Astrocyte of the spinal cord (primary cell): ENCODE measurements around the gene PMVK.

Experiments used
- DNase-seq: peaks from one replicate; pipeline ENCODE4 v3.0.0; 2011; ENCODE audit warnings: low read depth, low spot score
- H3K4me3 ChIP-seq: 2 replicates; pipeline ENCODE4 v1.5.1; 2011; ENCODE audit warnings: low read depth, mild to moderate bottlenecking, low read length, moderate library complexity
- in situ Hi-C: cut with HindIII; loops from 2 replicates; pipeline ENCODE4 v1.10.0; 2017; ENCODE audit warnings: low sequenced_read_pairs
- TF ChIP-seq, protein P1 (sequence below): IDR thresholded peaks from 2 replicates; pipeline ENCODE4 v1.5.1; 2012; ENCODE audit warnings: low read depth, mild to moderate bottlenecking, low read length, inconsistent platforms

PMVK gene

DNA sequence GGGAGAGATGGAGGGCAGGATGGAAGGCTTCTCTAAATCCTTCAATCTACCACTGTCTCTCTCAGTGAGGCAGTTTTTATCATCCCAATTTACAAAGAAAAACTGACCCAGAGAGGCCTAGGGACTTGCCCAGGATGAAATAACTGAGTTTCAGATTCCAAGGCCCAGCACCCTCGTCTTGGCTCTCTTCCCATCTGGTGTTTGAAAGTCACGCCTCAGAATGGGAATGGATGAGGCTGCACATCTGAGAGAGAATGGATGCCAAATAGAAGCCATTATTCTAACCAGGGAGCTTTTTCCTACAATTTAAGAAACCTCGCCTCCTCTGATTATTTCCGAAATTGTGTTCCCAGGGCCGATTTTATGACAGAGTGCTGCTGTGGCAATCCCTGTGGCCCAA is 55.8 kb downstream of the PMVK start:
- in situ Hi-C loops, result no loop called here
- DNase-seq, result no peak
- H3K4me3 ChIP-seq, result no peak overlapping the region
- TF ChIP-seq, protein P1, sequence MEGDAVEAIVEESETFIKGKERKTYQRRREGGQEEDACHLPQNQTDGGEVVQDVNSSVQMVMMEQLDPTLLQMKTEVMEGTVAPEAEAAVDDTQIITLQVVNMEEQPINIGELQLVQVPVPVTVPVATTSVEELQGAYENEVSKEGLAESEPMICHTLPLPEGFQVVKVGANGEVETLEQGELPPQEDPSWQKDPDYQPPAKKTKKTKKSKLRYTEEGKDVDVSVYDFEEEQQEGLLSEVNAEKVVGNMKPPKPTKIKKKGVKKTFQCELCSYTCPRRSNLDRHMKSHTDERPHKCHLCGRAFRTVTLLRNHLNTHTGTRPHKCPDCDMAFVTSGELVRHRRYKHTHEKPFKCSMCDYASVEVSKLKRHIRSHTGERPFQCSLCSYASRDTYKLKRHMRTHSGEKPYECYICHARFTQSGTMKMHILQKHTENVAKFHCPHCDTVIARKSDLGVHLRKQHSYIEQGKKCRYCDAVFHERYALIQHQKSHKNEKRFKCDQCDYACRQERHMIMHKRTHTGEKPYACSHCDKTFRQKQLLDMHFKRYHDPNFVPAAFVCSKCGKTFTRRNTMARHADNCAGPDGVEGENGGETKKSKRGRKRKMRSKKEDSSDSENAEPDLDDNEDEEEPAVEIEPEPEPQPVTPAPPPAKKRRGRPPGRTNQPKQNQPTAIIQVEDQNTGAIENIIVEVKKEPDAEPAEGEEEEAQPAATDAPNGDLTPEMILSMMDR, result no peak

DNA sequence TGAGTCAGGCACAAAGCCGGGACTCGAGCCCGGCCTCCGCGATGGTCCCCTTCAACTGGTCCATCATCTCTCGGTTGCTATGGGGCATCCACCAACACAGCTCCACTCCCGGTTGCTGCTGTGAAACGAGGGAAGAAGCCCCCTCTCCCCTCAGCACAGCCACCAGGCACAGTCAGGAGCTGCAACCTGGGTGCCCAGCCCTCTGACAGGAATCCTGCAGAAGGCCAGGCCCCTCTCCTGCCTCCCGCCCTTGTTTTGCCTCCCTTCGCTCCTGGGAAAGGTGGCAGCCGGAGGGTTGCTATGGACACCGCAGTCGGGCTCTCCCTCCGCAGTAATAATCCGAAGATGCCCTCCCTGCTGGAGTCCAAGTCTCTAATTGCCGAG is 57.5 kb downstream of the PMVK start:
- DNase-seq, result no peak
- no peak overlapping the region for H3K4me3 ChIP-seq
- in situ Hi-C loops, result no loop called here
- TF ChIP-seq, protein P1, result no peak

DNA sequence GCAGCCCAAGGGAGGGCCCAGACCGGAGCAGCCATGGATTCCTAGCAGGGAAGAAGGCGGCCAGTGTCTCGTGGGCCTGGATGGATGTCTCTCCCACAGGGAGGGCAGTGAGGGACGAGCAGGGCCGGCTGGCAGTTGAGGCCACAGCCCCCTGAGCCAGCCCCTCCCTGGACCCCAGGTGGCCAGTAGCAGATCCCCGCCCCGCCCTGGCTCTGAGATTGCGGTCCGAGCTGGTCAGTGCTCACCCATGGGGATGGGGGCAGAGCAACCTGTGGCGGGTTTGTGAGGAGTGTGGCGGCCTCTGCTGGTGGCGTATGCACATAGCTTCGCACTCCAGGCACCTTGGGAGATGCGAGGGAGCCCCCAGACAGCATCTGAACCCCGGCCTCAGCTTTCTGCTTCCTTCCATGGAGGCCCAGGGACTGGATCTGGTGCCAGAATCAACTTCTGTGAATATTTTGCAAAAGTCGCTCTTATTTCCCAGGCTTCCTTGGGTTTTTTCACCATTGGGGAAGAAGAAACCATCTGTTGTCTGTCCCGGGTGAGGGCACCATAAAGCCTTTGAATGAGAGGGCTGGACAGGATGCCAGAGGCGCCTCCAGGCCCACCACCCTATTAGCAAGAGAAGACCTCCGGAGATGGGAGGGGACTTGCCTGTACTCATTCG is 58.0 kb downstream of the PMVK start:
- TF ChIP-seq, protein P1, result peak; percentile 87
- peak; percentile 62 for DNase-seq
- H3K4me3 ChIP-seq, result no peak overlapping the region
- in situ Hi-C loops, result no loop called here

DNA sequence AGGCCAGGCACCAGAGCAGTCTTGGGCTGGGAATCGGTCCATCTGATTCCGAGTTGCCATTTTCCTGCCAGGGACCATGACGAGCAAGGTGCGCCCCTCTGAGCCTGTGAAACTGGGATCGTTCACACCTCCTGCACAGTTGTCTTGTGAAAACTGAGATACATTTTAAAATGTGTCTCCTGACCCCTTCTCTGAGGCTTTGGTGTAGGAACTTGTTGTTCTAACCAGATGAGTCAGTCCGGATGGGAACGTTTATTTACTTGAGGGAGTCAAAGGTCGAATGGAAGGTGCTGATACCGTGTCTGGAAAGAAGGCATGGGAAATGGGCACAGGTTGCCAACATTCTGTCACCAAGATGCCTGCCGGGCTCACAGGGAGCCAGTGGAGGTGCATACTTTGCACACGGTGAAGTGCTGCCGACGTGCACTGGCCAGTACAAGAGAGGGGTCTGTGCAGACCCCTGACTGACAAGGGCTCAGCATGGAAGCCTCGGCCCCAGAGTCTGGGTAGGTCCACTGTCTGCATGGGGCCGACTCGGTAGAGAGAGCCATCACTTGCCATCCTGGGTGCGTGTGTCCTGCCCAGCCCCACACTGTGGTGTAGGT is 59.0 kb downstream of the PMVK start:
- H3K4me3 ChIP-seq, result no peak overlapping the region
- TF ChIP-seq, protein P1, result no peak
- in situ Hi-C loops, result no loop called here
- DNase-seq, result no peak

DNA sequence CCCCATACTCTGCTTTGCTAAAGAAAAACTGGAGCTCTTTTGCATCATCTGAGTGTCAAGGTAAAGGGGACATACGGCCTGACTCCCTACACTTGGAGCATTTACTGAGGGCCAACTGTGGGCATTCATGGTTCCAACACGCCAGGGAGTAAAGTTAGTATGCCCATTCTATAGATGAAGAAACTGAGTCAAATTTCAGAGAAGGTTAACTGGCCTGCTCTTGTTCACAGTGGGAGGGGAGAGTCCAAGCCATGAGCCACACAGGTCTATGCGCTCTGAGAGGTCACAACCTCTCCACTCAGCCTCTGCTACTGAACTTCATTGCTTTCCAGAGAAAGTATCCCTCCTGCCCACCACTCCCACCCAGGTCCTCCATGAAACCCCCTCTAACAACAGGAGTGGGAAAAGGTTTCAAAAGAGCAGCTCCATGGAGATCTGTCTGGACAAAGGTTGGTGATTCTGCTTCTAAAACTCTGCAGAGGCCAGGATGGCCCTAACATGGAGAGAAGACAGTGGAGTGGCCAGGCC is 59.6 kb downstream of the PMVK start:
- TF ChIP-seq, protein P1, result no peak
- no peak for DNase-seq
- in situ Hi-C loops, result no loop called here
- H3K4me3 ChIP-seq, result no peak overlapping the region
